ENCODE measurements around the gene PLPP1. TPM values are rescaled to one million over a fixed set of nuclear protein-coding genes. Genes with fewer than 3 reads are reported as not detected.
"Not testable (repeated sequence)": the region's sequence is repeated elsewhere in the genome, so short reads cannot be mapped to it uniquely, and the experiment has no call there.

Gene PLPP1
- total RNA-seq, 2 experiments from 2014 or later = 6.7 to 7.2 TPM

- ChIA-PET CTCF (no interaction called here), POLR2A (no interaction called here)
- Mint-ChIP-seq H3K36me3 (peaks cover 1% of the 10 kb centered on the region), H3K4me1 (ENCODE audit: low read depth) (peaks cover 3% of the 10 kb centered on the region), H3K4me3 (no peak overlapping the region), H3K27me3 (no peaks in the 10 kb centered on the region), H3K27ac (no peak overlapping the region), H3K9me3 (no peaks in the 10 kb centered on the region)
- DNase-seq = no peak
- intact Hi-C loops (cut with micrococcal nuclease) = no loop called here
Observed at GRCh38 chr5:55517804-55518203, 17.0 kb downstream of the PLPP1 start.

DNA sequence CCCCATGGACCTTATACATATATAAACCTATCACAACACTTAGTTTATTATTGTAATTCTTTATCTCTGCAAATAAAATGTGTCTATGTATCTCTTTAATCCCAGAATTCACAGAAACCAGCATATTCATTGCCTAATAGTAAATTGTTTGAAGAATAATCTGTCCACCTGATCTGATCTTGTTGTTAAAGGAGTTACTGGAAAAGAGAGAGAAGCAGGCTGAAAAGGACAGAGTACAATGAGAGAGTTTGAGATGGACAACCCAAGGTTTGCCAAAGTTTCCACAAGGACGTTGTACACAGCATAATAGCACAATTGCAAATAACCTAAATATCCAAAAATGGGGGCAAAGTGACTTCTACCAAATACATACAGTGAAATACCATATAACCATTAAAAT lies 23.8 kb downstream of the PLPP1 start:
- H3K27me3 Mint-ChIP-seq = no peaks in the 10 kb centered on the region
- ChIA-PET POLR2A (no interaction called here), CTCF (interaction anchor here (0.6 kb wide), 1 partner anchor 1021 kb away, joined by 3 read pairs; no protein-coding TSS in a partner anchor)
- no peak overlapping the region for H3K27ac Mint-ChIP-seq
- peaks cover 8% of the 10 kb centered on the region for H3K4me1 Mint-ChIP-seq (ENCODE audit: low read depth)
- no peak for DNase-seq
- intact Hi-C loops (cut with micrococcal nuclease) = no loop called here
- no peaks in the 10 kb centered on the region for H3K9me3 Mint-ChIP-seq
- H3K4me3 Mint-ChIP-seq = no peak overlapping the region
- H3K36me3 Mint-ChIP-seq = no peaks in the 10 kb centered on the region

- Mint-ChIP-seq H3K4me3 (no peak overlapping the region), H3K27ac (no peak overlapping the region), H3K36me3 (no peaks in the 10 kb centered on the region), H3K27me3 (no peaks in the 10 kb centered on the region), H3K9me3 (no peaks in the 10 kb centered on the region), H3K4me1 (ENCODE audit: low read depth) (peaks cover 5% of the 10 kb centered on the region)
- no peak for DNase-seq
- ChIA-PET CTCF (interaction anchor here (0.6 kb wide), 1 partner anchor 1020 kb away, joined by 3 read pairs; no protein-coding TSS in a partner anchor), POLR2A (no interaction called here)
- intact Hi-C loops (cut with micrococcal nuclease) = no loop called here
Observed at GRCh38 chr5:55510523-55510880, 24.3 kb downstream of the PLPP1 start.

DNA sequence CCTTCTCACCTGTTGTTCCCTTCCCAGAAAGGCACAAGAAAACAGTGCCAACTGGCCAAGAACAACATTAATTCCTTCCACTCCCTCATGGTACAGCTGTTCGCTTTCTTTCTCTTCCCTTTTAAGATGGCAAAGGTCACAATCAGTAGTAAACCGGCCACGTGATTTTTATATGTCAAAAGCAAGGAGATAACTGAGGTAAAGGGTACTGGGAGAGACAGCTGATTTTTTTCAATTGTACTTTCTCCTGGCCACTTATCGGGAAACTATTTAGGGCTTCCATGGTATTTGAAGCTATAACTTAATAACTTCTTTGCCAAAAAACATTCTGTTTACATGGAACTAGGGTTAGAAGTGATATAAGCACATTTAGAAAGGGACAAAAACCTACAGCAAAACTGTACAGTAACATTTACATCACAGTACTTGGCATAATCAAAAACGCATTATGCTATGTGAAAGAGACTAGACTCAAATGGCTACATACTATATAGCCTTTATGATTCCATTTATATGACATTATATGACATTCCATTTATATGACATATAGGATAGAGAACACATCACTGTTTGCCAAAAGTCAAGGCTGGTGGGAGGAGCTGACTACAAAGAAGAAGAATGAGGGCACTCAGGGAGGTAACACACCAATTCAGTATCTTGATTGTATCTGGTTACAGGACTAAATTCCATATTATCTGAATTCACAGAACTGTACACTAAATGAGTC lies 24.8 kb downstream of the PLPP1 start:
- Mint-ChIP-seq H3K27me3 (no peaks in the 10 kb centered on the region), H3K4me3 (no peak overlapping the region), H3K36me3 (no peaks in the 10 kb centered on the region), H3K4me1 (ENCODE audit: low read depth) (peaks cover 5% of the 10 kb centered on the region), H3K27ac (no peak overlapping the region), H3K9me3 (no peaks in the 10 kb centered on the region)
- DNase-seq = no peak
- ChIA-PET POLR2A (no interaction called here), CTCF (no interaction called here)
- intact Hi-C loops (cut with micrococcal nuclease) = no loop called here

DNA sequence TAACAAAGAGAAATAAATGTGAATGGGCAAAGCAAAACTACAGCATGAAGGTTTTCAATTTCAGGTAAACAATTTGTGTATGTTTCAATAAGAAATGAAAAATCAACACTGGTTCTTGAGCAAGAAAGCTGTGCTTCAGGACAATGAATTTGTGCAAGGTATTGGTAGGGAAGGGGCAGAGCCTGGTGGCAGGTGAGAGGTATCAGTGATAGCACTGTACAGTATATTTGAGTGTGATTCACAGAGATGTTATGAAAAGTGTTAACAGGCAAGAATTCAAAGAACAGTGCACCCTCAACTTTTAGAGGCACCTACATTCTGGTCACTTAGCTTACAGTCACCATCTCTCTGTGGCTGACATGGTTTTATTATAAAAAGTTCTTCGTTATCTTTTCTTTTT lies 25.7 kb downstream of the PLPP1 start:
- POLR2A ChIA-PET = no interaction called here
- CTCF ChIA-PET = no interaction called here
- Mint-ChIP-seq H3K4me3 (no peak overlapping the region), H3K27me3 (no peaks in the 10 kb centered on the region), H3K4me1 (ENCODE audit: low read depth) (peaks cover 5% of the 10 kb centered on the region), H3K9me3 (no peaks in the 10 kb centered on the region), H3K36me3 (no peaks in the 10 kb centered on the region), H3K27ac (no peak overlapping the region)
- intact Hi-C loops (cut with micrococcal nuclease) = no loop called here
- no peak for DNase-seq

DNA sequence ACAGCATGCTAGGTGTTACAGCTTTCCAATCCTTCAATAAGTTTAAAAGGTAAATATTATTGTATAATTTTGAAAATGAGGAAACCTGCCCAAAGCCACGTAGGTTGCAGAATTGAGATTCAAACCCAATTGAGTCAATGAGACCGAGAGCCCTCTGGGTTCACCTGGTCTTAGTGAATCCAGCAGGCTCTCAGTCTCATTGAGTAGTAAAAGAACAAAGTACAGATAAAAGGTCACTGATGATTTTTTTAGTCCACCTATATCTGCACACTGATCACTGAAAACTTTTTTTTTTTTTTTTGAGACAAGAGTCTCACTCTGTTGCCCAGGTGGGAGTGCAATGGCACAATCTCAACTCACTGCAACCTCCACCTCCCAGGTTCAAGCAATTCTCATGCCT lies 27.2 kb downstream of the PLPP1 start:
- intact Hi-C loops (cut with micrococcal nuclease) = no loop called here
- Mint-ChIP-seq H3K27me3 (no peaks in the 10 kb centered on the region), H3K27ac (no peak overlapping the region), H3K4me3 (no peak overlapping the region), H3K9me3 (no peaks in the 10 kb centered on the region), H3K36me3 (no peaks in the 10 kb centered on the region), H3K4me1 (ENCODE audit: low read depth) (peaks cover 5% of the 10 kb centered on the region)
- CTCF ChIA-PET = no interaction called here
- DNase-seq = no peak
- POLR2A ChIA-PET = no interaction called here

GRCh38 chr5:55505711-55506110 lies 29.1 kb downstream of the PLPP1 start:
- H3K9me3 Mint-ChIP-seq; intact Hi-C loops (cut with micrococcal nuclease); H3K27me3 Mint-ChIP-seq; H3K36me3 Mint-ChIP-seq; DNase-seq; H3K4me1 Mint-ChIP-seq (ENCODE audit: low read depth); H3K4me3 Mint-ChIP-seq; H3K27ac Mint-ChIP-seq: not testable (repeated sequence)
- POLR2A ChIA-PET = interaction anchor here (0.6 kb wide), 1 partner anchor 124 kb away, joined by 4 read pairs; no protein-coding TSS in a partner anchor
- CTCF ChIA-PET = interaction anchor here (0.6 to 0.8 kb wide), 2 partner anchors 22 to 1788 kb away, joined by 3 read pairs; no protein-coding TSS in a partner anchor

- H3K27ac Mint-ChIP-seq; H3K9me3 Mint-ChIP-seq; H3K4me1 Mint-ChIP-seq (ENCODE audit: low read depth); H3K36me3 Mint-ChIP-seq; DNase-seq; H3K4me3 Mint-ChIP-seq; CTCF ChIA-PET; H3K27me3 Mint-ChIP-seq; POLR2A ChIA-PET; intact Hi-C loops (cut with micrococcal nuclease): not testable (repeated sequence)
Observed at GRCh38 chr5:55503917-55504316, 30.8 kb downstream of the PLPP1 start.

- Mint-ChIP-seq H3K4me1 (ENCODE audit: low read depth) (peaks cover 5% of the 10 kb centered on the region), H3K27ac (no peak overlapping the region), H3K9me3 (no peaks in the 10 kb centered on the region), H3K27me3 (no peaks in the 10 kb centered on the region), H3K36me3 (no peaks in the 10 kb centered on the region), H3K4me3 (no peak overlapping the region)
- no peak for DNase-seq
- POLR2A ChIA-PET = no interaction called here
- intact Hi-C loops (cut with micrococcal nuclease) = no loop called here
- CTCF ChIA-PET = no interaction called here
Observed at GRCh38 chr5:55502759-55503158, 32.0 kb downstream of the PLPP1 start.

DNA sequence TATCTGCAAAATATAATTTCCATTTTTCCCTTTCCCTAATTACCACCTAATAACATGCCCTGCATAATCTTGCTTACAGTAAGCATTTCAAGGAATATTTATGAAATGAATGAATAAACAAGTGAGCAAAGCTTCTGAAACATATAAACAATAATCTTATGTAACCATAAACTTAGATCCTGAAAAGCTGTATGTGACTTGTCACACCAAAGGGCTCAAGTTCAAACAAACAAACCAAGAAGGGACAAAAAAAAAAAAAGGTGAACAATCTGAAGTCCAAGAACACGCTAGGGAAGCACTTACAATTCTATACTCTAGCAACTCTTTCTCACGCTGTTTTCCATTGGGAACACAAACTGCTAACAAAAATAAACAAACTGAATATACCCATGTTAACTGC lies 36.3 kb downstream of the PLPP1 start:
- Mint-ChIP-seq H3K4me3 (no peak overlapping the region), H3K4me1 (ENCODE audit: low read depth) (no peaks in the 10 kb centered on the region), H3K36me3 (no peaks in the 10 kb centered on the region), H3K27ac (no peak overlapping the region), H3K27me3 (no peaks in the 10 kb centered on the region), H3K9me3 (no peaks in the 10 kb centered on the region)
- no peak for DNase-seq
- CTCF ChIA-PET = no interaction called here
- intact Hi-C loops (cut with micrococcal nuclease) = no loop called here
- POLR2A ChIA-PET = no interaction called here

DNA sequence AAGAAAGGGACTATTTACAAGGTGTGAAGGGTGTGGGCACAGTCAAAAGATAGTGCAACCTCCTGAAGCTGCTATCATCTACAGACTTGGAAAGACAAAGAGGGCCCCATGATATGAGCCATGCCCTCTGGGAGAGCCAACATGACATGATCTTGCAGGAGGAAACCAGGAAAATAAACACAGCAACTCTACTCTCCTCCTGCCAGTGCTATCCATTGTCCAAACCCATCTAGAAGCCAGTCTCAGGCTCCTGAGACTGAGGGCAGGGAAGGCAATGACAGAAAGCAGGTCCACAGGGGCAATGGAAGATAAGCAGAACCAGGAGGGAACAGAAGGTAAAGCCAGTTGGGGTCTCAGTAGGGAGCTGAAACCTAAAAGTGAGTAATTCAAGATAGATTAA lies 37.1 kb downstream of the PLPP1 start:
- POLR2A ChIA-PET = no interaction called here
- CTCF ChIA-PET = no interaction called here
- Mint-ChIP-seq H3K36me3 (no peaks in the 10 kb centered on the region), H3K4me3 (no peak overlapping the region), H3K27me3 (no peaks in the 10 kb centered on the region), H3K9me3 (no peaks in the 10 kb centered on the region), H3K4me1 (ENCODE audit: low read depth) (no peaks in the 10 kb centered on the region), H3K27ac (no peak overlapping the region)
- intact Hi-C loops (cut with micrococcal nuclease) = no loop called here
- no peak for DNase-seq

GRCh38 chr5:55495216-55495615 lies 39.5 kb downstream of the PLPP1 start:
- no peaks in the 10 kb centered on the region for H3K27me3 Mint-ChIP-seq
- ChIA-PET CTCF (no interaction called here), POLR2A (no interaction called here)
- intact Hi-C loops (cut with micrococcal nuclease) = no loop called here
- H3K36me3 Mint-ChIP-seq = peaks cover 6% of the 10 kb centered on the region
- H3K4me1 Mint-ChIP-seq (ENCODE audit: low read depth) = no peaks in the 10 kb centered on the region
- DNase-seq = no peak
- no peaks in the 10 kb centered on the region for H3K9me3 Mint-ChIP-seq
- no peak overlapping the region for H3K27ac Mint-ChIP-seq
- no peak overlapping the region for H3K4me3 Mint-ChIP-seq

DNA sequence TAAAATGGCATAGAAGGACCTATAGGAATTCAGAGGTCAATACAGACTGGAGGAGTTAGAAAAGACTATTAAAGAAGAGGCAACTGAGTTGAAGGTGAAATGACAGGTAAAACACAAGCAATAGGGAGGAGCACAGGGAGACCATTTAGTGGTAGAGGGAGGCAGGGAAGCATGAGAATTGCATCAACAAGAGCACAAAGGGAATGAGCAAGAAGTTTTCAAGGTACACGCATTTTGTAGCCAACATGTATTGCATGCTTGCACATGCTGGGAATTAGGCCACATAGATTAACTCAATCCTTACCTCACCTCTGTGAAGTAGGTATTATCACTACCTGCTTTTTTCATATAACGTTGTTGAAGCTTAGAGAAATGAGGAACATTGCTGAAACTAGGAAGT lies 42.3 kb downstream of the PLPP1 start:
- Mint-ChIP-seq H3K27me3 (no peaks in the 10 kb centered on the region), H3K9me3 (no peaks in the 10 kb centered on the region), H3K36me3 (peaks cover 6% of the 10 kb centered on the region), H3K27ac (no peak overlapping the region), H3K4me1 (ENCODE audit: low read depth) (no peaks in the 10 kb centered on the region), H3K4me3 (no peak overlapping the region)
- ChIA-PET CTCF (interaction anchor here (0.5 kb wide), 1 partner anchor 185 kb away, joined by 3 read pairs; the partner anchor contains the start of gene DHX29), POLR2A (no interaction called here)
- DNase-seq = no peak
- intact Hi-C loops (cut with micrococcal nuclease) = no loop called here

All from activated CD4-positive, alpha-beta memory T cell treated with anti-CD3 and anti-CD28 coated beads for 36 hours (primary cell).